Naive thymus-derived CD4-positive, alpha-beta T cell (primary cell): ENCODE results near the gene SDS. TPM values are rescaled to one million over a fixed set of nuclear protein-coding genes. Genes with fewer than 3 reads are reported as not detected.
A peak's percentile ranks its signal among the peaks of the same experiment; 100 is the strongest.

ENCODE experiments used
- ATAC-seq: fragments of 150-1000 bp; cut with Tn5 transposase; 2 replicates; pipeline ENCODE4 v1.10.0; 2021; ENCODE audit warnings: mild to moderate bottlenecking, moderate library complexity
- CTCF ChIA-PET: fragments of 350-600 bp; sonication (Branson Sonifier 250); formaldehyde crosslinking; loops from one replicate; lab custom pipeline; 2021; ENCODE audit warnings: antibody characterized with exemption; lab: Charles Lee
- POLR2A ChIA-PET: fragments of 350-600 bp; sonication (Branson Sonifier 250); formaldehyde crosslinking; loops from one replicate; lab custom pipeline; 2021; ENCODE audit warnings: antibody characterized with exemption, inconsistent platforms; lab: Charles Lee
- DNase-seq, 9 donors: peaks; one replicate each; pipeline versions ENCODE4 v3.0.0 to v3.0.0-alpha.2; 2020 to 2022; ENCODE audit warnings: mixed read lengths in 1 of 9
- H3K27ac ChIP-seq: one replicate; pipeline ENCODE4 v1.7.0; 2013; ENCODE audit warnings: mild to moderate bottlenecking, low read depth, low read length, moderate library complexity
- H3K27me3 ChIP-seq, 2 donors: one replicate each; pipeline ENCODE4 v1.7.0; 2013; ENCODE audit warnings: low read length in 2 of 2, mild to moderate bottlenecking in 2 of 2, moderate library complexity in 2 of 2; ENCODE audit not compliant: control insufficient read depth in 2 of 2, insufficient read depth in 2 of 2
- H3K36me3 ChIP-seq, 3 experiments: 1 replicate in 2 of 3; 2 replicates in 1 of 3; pipeline ENCODE4 v1.7.0; 2013; ENCODE audit warnings: low read length in 3 of 3, mild to moderate bottlenecking in 3 of 3, moderate library complexity in 1 of 3; ENCODE audit not compliant: insufficient read depth in 3 of 3, control insufficient read depth in 2 of 3
- H3K4me1 ChIP-seq, 2 donors: one replicate each; pipeline ENCODE4 v1.7.0; 2013; ENCODE audit warnings: low read length in 2 of 2, mild to moderate bottlenecking in 2 of 2, moderate library complexity in 1 of 2; ENCODE audit not compliant: control insufficient read depth in 2 of 2, insufficient read depth in 2 of 2
- H3K4me3 ChIP-seq: 2 replicates; pipeline ENCODE4 v1.7.0; 2013; ENCODE audit warnings: mild to moderate bottlenecking, low read length
- H3K9me3 ChIP-seq, 3 experiments: 1 replicate in 2 of 3; 2 replicates in 1 of 3; pipeline ENCODE4 v1.7.0; 2013; ENCODE audit warnings: low read length in 3 of 3; ENCODE audit not compliant: control insufficient read depth in 2 of 3
- H3K27ac Mint-ChIP-seq, 9 donors: one replicate each; pipeline ENCODE4 v1.8.0; 2020 to 2022; ENCODE audit warnings: mixed read lengths in 9 of 9, mild to moderate bottlenecking in 8 of 9, moderate library complexity in 5 of 9, inconsistent platforms in 2 of 9
- H3K27me3 Mint-ChIP-seq, 5 donors: one replicate each; pipeline ENCODE4 v1.8.0; 2021 to 2022; ENCODE audit warnings: mixed read lengths in 5 of 5, mild to moderate bottlenecking in 1 of 5
- H3K36me3 Mint-ChIP-seq, 5 donors: one replicate each; pipeline ENCODE4 v1.8.0; 2020 to 2022; ENCODE audit warnings: mixed read lengths in 5 of 5, mild to moderate bottlenecking in 3 of 5, inconsistent platforms in 1 of 5
- H3K4me1 Mint-ChIP-seq, 7 donors: one replicate each; pipeline ENCODE4 v1.8.0; 2020 to 2022; ENCODE audit warnings: mixed read lengths in 7 of 7, mild to moderate bottlenecking in 3 of 7, inconsistent platforms in 1 of 7
- H3K4me3 Mint-ChIP-seq, 10 donors: one replicate each; pipeline ENCODE4 v1.8.0; 2020 to 2022; ENCODE audit warnings: mild to moderate bottlenecking in 10 of 10, mixed read lengths in 10 of 10, moderate library complexity in 6 of 10, inconsistent platforms in 2 of 10
- H3K9me3 Mint-ChIP-seq, 11 donors: one replicate each; pipeline ENCODE4 v1.8.0; 2020 to 2022; ENCODE audit warnings: mixed read lengths in 11 of 11, mild to moderate bottlenecking in 4 of 11, inconsistent platforms in 1 of 11, moderate library complexity in 1 of 11
- intact Hi-C, 2 donors: fragments of 100-400 bp; cut with micrococcal nuclease; formaldehyde crosslinking; loops; one replicate each; pipeline ENCODE4 v1.15.1; 2023
- polyA plus RNA-seq, 2 donors: library from polyadenylated mRNA; unstranded; fragments of 300-500 nt; fragmentation: Illumina TruSeq; gene quantifications; one replicate each; pipeline ENCODE4 v1.2.3, GENCODE V29; 2021
- total RNA-seq, 6 experiments: library from RNA in 5 of 6; stranded (reverse) in 5 of 6; gene quantifications; 1 replicate in 5 of 6; 2 replicates in 1 of 6; pipeline ENCODE4 v1.2.3 and lab custom pipeline; 2021 to 2026

Gene SDS
- total and polyA plus RNA-seq, 7 experiments from 2014 or later, result 0.51 to 1.3 (median 0.76) TPM; not detected in 4

- Histone ChIP-seq H3K4me3 (no peak overlapping the region), H3K4me1 (no peaks in the 10 kb centered on the region), H3K9me3 (no peaks in the 10 kb centered on the region), H3K36me3 (no peaks in the 10 kb centered on the region), H3K27me3 (no peaks in the 10 kb centered on the region), H3K27ac (no peak overlapping the region)
- Mint-ChIP-seq H3K4me3 (no peak overlapping the region), H3K36me3 (no peaks in the 10 kb centered on the region), H3K27me3 (peaks cover 0 to 15% (median 7%) of the 10 kb centered on the region in 5 donors), H3K4me1 (peaks cover 0 to 4% (median 0%) of the 10 kb centered on the region in 7 donors), H3K9me3 (no peaks in the 10 kb centered on the region), H3K27ac (no peak overlapping the region)
- ATAC-seq (peak; percentile 68), DNase-seq (no peak)
- ChIA-PET CTCF (no interaction called here), POLR2A (interaction anchor here (1.2 to 1.7 kb wide), 2 partner anchors 11 to 53 kb away, joined by 3 to 7 read pairs; no protein-coding TSS in a partner anchor)
- intact Hi-C loops, result no loop called here
Observed at GRCh38 chr12:113346353-113346752, 57.3 kb downstream of the SDS start.

DNA sequence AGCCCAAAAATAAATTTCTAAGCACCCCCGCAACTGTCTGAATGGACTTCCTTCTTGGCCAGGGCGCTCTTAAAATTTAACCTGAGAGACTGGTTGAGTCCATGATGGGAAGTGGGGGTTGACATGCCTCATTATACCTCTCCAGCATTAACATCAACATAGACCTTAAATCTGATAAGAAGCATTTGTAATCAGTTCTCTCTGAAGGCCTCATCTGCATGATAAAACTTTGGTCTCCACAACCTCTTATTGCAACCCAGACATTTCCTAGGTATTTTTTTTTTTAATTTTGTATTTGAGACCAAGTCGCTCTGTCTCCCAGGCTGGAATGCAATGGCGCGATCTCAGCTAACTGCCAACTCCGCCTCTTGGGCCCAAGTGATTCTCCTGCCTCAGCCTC, 58.4 kb downstream of the SDS start:
- ATAC-seq, result no peak
- H3K27me3 ChIP-seq, result no peaks in the 10 kb centered on the region
- ChIA-PET POLR2A (no interaction called here), CTCF (interaction anchor here (0.7 kb wide), 1 partner anchor 23 kb away, joined by 3 read pairs; no protein-coding TSS in a partner anchor)
- no peaks in the 10 kb centered on the region for H3K4me1 ChIP-seq
- Mint-ChIP-seq H3K27me3 (peaks cover 0 to 15% (median 7%) of the 10 kb centered on the region in 5 donors), H3K4me1 (peaks cover 0 to 3% (median 0%) of the 10 kb centered on the region in 7 donors), H3K4me3 (no peak overlapping the region), H3K9me3 (no peaks in the 10 kb centered on the region), H3K36me3 (no peaks in the 10 kb centered on the region), H3K27ac (no peak overlapping the region)
- H3K36me3 ChIP-seq, result no peaks in the 10 kb centered on the region
- H3K9me3 ChIP-seq, result no peaks in the 10 kb centered on the region
- H3K27ac ChIP-seq, result no peak overlapping the region
- intact Hi-C loops, result no loop called here
- H3K4me3 ChIP-seq, result no peak overlapping the region
- no peak for DNase-seq

Other genes with a start within 250 kb of the SDS start
- 10 to 100 TPM; 55.8 to 81.1 (median 76.7) TPM for gene DDX54, start 218.4 kb downstream of the SDS start, total RNA-seq
- 10 to 100 TPM; 18.9 to 40.3 TPM for gene DDX54, start 218.4 kb downstream of the SDS start, polyA plus RNA-seq
- gene RITA1, start 218.2 kb downstream of the SDS start, total RNA-seq, result 10 to 100 TPM in 3 of 5 experiments, 1 to 10 TPM in 2; 6.4 to 20.2 (median 14.1) TPM
- 10 to 100 TPM; 23.2 to 28.9 TPM for gene RITA1, start 218.2 kb downstream of the SDS start, polyA plus RNA-seq
- 100 to 1,000 TPM in 3 of 5 experiments, 10 to 100 TPM in 2; 49.5 to 124 (median 107) TPM for gene TPCN1, start 182.4 kb downstream of the SDS start, total RNA-seq
- 10 to 100 TPM; 15.3 to 31.2 TPM for gene TPCN1, start 182.4 kb downstream of the SDS start, polyA plus RNA-seq
- gene SLC8B1, start 68.8 kb downstream of the SDS start, total RNA-seq, result 100 to 1,000 TPM in 4 of 5 experiments, 10 to 100 TPM in 1; 40.9 to 169 (median 140) TPM
- 100 to 1,000 TPM in 1 of 2 donors, 10 to 100 TPM in 1; 68.1 to 144 TPM for gene SLC8B1, start 68.8 kb downstream of the SDS start, polyA plus RNA-seq
- 10 to 100 TPM; 13.2 to 25.4 (median 14.9) TPM for gene PLBD2, start 45.3 kb downstream of the SDS start, total RNA-seq
- gene PLBD2, start 45.3 kb downstream of the SDS start, polyA plus RNA-seq, result 10 to 100 TPM in 1 of 2 donors, 1 to 10 TPM in 1; 7.8 to 10.6 TPM
- gene SDSL, start 18.5 kb upstream of the SDS start, total RNA-seq, result 1 to 10 TPM in 3 of 5 experiments, under 1 TPM in 1, not detected in 1; 0.46 to 2.5 (median 1.7) TPM
- not detected for gene SDSL, start 18.5 kb upstream of the SDS start, polyA plus RNA-seq
- gene LHX5, start 68.0 kb upstream of the SDS start, total RNA-seq, result not detected
- gene LHX5, start 68.0 kb upstream of the SDS start, polyA plus RNA-seq, result not detected